Thymus (tissue), 14 donors: ENCODE results near the gene EMSY. TPM values are rescaled to one million over a fixed set of nuclear protein-coding genes. Genes with fewer than 3 reads are reported as not detected.
A peak's percentile ranks its signal among the peaks of the same experiment; 100 is the strongest.
"Not testable (repeated sequence)": the region's sequence is repeated elsewhere in the genome, so short reads cannot be mapped to it uniquely, and the experiment has no call there.

Experiments used
- DNase-seq, 9 donors: peaks; one replicate each; pipeline ENCODE4 v3.0.0-alpha.2; 2013; ENCODE audit warnings: low spot score in 9 of 9, low read depth in 6 of 9, missing footprints in 1 of 9
- H3K27ac ChIP-seq, 2 donors: one replicate each; pipeline ENCODE4 v1.5.1; 2013; ENCODE audit warnings: control low read depth in 1 of 2, low read depth in 1 of 2, low read length in 1 of 2, mild to moderate bottlenecking in 1 of 2, moderate library complexity in 1 of 2
- H3K27me3 ChIP-seq, 2 donors: one replicate each; pipeline ENCODE4 v1.5.1; 2013; ENCODE audit warnings: low read length in 1 of 2; ENCODE audit not compliant: control insufficient read depth in 2 of 2, insufficient read depth in 1 of 2
- H3K36me3 ChIP-seq, 2 donors: one replicate each; pipeline ENCODE4 v1.5.1; 2013; ENCODE audit warnings: low read length in 1 of 2, mild to moderate bottlenecking in 1 of 2, moderate library complexity in 1 of 2; ENCODE audit not compliant: control insufficient read depth in 2 of 2, insufficient read depth in 2 of 2
- H3K4me1 ChIP-seq, 2 donors: one replicate each; pipeline ENCODE4 v1.5.1; 2013; ENCODE audit warnings: low read length in 2 of 2; ENCODE audit not compliant: control insufficient read depth in 2 of 2, insufficient read depth in 2 of 2
- H3K4me3 ChIP-seq, 2 donors: one replicate each; pipeline ENCODE4 v1.5.1; 2013; ENCODE audit warnings: low read length in 2 of 2, control low read depth in 1 of 2, mild to moderate bottlenecking in 1 of 2
- H3K9me3 ChIP-seq, 2 donors: one replicate each; pipeline ENCODE4 v1.5.1; 2013; ENCODE audit warnings: low read length in 1 of 2, mild to moderate bottlenecking in 1 of 2; ENCODE audit not compliant: control insufficient read depth in 2 of 2, insufficient read depth in 1 of 2
- WGBS: extraction: QIAGEN DNeasy Blood & Tissue Kit; methylation state at CpG from one replicate; pipeline ENCODE4 v1.1.7; 2013; 5-methylcytosine and 5-hydroxymethylcytosine counted together
- long read RNA-seq, 10 donors: transcript quantifications; one replicate each; lab custom pipeline, GENCODE V29; 2026
- polyA plus RNA-seq: library from polyadenylated mRNA; stranded (reverse); fragments of 200-250 nt; gene quantifications from one replicate; pipeline ENCODE4 v1.2.3, GENCODE V29; 2013
- total RNA-seq: library from RNA; stranded (reverse); fragments of 120-200 nt; gene quantifications from one replicate; pipeline ENCODE4 v1.2.4, GENCODE V29; 2013
- donor health status: healthy.

Gene EMSY
- total RNA-seq (11.8 TPM), polyA plus RNA-seq (9.3 TPM)
- long read RNA-seq, donor 1: 0 reads
- long read RNA-seq, donor 2: 0 reads
- long read RNA-seq, donor 3, partial matches to known transcripts: 7 of 12 reads
- long read RNA-seq, donor 3, other reads (novel, unspliced or antisense): 0 of 12 reads
- long read RNA-seq, donor 4, partial matches to known transcripts: 0 of 3 reads
- long read RNA-seq, donor 4, other reads (novel, unspliced or antisense): 0 of 3 reads
- long read RNA-seq, donor 5, partial matches to known transcripts: 0 of 6 reads
- long read RNA-seq, donor 5, other reads (novel, unspliced or antisense): 0 of 6 reads
- long read RNA-seq, donor 6, partial matches to known transcripts: 0 of 3 reads
- long read RNA-seq, donor 6, other reads (novel, unspliced or antisense): 0 of 3 reads
- long read RNA-seq, donor 7, partial matches to known transcripts: 0 of 2 reads
- long read RNA-seq, donor 7, other reads (novel, unspliced or antisense): 0 of 2 reads
- long read RNA-seq, donor 8: 0 reads
- long read RNA-seq, donor 9, partial matches to known transcripts: 0 of 3 reads
- long read RNA-seq, donor 9, other reads (novel, unspliced or antisense): 0 of 3 reads
- long read RNA-seq, donor 10, partial matches to known transcripts: 0 of 2 reads
- long read RNA-seq, donor 10, other reads (novel, unspliced or antisense): 0 of 2 reads

- Histone ChIP-seq H3K36me3 (peaks cover 0 to 28% of the 10 kb centered on the region in 2 donors), H3K4me1 (peaks cover 11 to 12% of the 10 kb centered on the region in 2 donors), H3K27ac (peak within 1 kb of the TSS; percentile 87 to 88), H3K9me3 (no peaks in the 10 kb centered on the region), H3K27me3 (no peaks in the 10 kb centered on the region), H3K4me3 (peak within 1 kb of the TSS; percentile 93 to 100)
- peak; percentile 94 to 98 (median 95) for DNase-seq
- under 1% methylated on average over 53 of the region's 53 CpGs for WGBS
These were observed at the start of gene EMSY for GRCh38 chr11:76444384-76445120. TSS of gene EMSY (plus strand) at chr11:76445018. CDS start at chr11:76446939, 1,921 bp downstream.

- Histone ChIP-seq H3K9me3 (no peaks in the 10 kb centered on the region), H3K27me3 (no peaks in the 10 kb centered on the region), H3K27ac (no peak overlapping the region), H3K4me1 (no peaks in the 10 kb centered on the region), H3K4me3 (no peak overlapping the region), H3K36me3 (no peaks in the 10 kb centered on the region)
- 100% methylated on average over 1 of the region's 1 CpG for WGBS
- no peak for DNase-seq
These were observed 49.5 kb upstream of the EMSY start for GRCh38 chr11:76395296-76395695.

GRCh38 chr11:76397383-76397782 lies 47.4 kb upstream of the EMSY start:
- no peak overlapping the region for H3K27ac ChIP-seq
- 96% methylated on average over 3 of the region's 3 CpGs for WGBS
- no peak overlapping the region for H3K4me3 ChIP-seq
- no peak for DNase-seq
- no peaks in the 10 kb centered on the region for H3K4me1 ChIP-seq
- H3K27me3 ChIP-seq: no peaks in the 10 kb centered on the region
- no peaks in the 10 kb centered on the region for H3K36me3 ChIP-seq
- no peaks in the 10 kb centered on the region for H3K9me3 ChIP-seq

DNA sequence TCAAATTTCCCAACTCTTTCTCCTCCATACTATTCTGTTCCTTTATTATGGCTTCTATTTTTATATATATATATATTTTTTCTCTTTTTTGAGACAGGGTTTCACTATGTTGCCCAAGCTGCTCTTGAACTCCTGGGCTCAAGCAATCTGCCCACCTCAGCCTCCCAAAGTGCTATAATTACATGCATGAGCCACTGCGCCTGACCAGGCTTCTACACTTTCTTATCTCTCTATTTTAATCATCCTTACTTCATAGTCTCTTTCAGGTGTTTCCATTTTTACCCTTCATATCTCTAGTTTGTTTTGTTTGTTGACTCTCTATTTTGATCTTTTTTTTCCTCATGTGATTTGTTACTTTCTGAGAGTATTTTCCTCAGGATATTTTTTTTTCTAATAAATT lies 43.9 kb upstream of the EMSY start:
- no peaks in the 10 kb centered on the region for H3K4me1 ChIP-seq
- 98% methylated on average over 1 of the region's 1 CpG for WGBS
- H3K9me3 ChIP-seq: no peaks in the 10 kb centered on the region
- H3K36me3 ChIP-seq: no peaks in the 10 kb centered on the region
- DNase-seq: no peak
- no peak overlapping the region for H3K4me3 ChIP-seq
- H3K27ac ChIP-seq: no peak overlapping the region
- no peaks in the 10 kb centered on the region for H3K27me3 ChIP-seq

- whole genome bisulfite sequencing: 96% methylated on average over 8 of the region's 8 CpGs
- H3K36me3 ChIP-seq, H3K4me3 ChIP-seq, H3K27ac ChIP-seq, H3K9me3 ChIP-seq, H3K4me1 ChIP-seq, DNase-seq, H3K27me3 ChIP-seq: not testable (repeated sequence)
These were observed 43.3 kb upstream of the EMSY start for GRCh38 chr11:76401484-76401883.

DNA sequence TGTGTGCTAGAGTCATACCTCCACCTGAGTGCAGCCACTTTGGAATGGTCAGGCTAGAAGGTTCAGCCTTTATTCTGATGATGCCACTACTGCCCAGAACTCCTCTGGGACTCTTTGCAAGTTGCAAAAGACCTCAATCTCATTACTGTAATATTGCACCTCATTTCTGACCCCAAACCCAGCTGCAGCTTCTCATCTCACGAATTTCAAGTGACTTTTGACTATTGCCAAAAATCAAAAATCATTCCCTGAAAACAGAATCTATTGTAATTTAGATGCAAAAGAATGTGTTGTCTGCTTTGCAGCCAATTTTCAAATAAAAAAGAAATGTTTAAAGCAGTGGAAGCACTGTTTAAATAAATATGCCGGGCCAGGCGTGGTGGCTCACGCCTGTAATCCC lies 38.5 kb upstream of the EMSY start:
- peaks cover 0 to 4% of the 10 kb centered on the region in 2 donors for H3K4me1 ChIP-seq
- no peaks in the 10 kb centered on the region for H3K27me3 ChIP-seq
- H3K27ac ChIP-seq: no peak overlapping the region
- no peak for DNase-seq
- H3K9me3 ChIP-seq: no peaks in the 10 kb centered on the region
- no peak overlapping the region for H3K4me3 ChIP-seq
- 98% methylated on average over 4 of the region's 4 CpGs for WGBS
- no peaks in the 10 kb centered on the region for H3K36me3 ChIP-seq

DNA sequence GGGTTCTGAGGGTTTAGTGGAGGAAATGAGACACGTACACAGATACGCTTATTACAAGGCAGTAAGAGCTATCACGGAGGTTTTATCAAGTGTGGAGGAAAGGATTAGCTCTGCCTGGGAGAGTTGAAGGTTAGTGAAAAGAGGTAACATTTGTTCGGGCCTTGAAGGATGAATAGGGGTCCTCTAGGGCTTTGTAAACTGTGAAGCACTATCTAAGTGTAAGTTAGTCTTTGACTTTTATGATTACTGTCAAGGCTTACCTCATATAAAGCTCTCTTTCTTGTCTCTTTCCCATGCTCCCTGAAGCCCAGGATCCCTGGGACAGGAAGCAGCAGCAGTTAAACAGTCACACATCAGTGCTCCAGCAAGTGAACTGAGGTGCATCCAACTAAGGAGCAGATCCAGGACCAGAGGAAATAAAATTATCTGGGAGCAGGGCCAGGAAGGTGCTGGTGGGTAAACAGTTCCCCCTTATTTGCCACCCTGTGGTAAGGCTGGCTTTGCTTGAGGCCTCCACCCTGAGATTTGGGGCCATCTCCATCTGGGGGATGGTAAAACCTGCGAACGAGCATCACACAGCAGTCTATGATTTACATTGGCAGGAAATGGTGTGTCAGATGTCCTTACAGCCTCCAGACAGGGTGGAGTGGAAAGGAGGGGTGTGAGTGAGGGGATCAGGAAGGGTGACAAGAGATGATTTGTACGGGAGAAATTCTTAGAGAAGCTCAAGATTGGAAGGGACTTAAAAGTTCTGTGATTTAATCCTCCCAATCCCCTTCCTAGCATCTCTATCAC lies 36.5 kb upstream of the EMSY start:
- DNase-seq: peak in 1 of 9 donors; percentile 8
- Histone ChIP-seq H3K36me3 (no peaks in the 10 kb centered on the region), H3K27ac (no peak overlapping the region), H3K9me3 (no peaks in the 10 kb centered on the region), H3K4me1 (peaks cover 0 to 4% of the 10 kb centered on the region in 2 donors), H3K4me3 (no peak overlapping the region), H3K27me3 (no peaks in the 10 kb centered on the region)
- 62% methylated on average over 7 of the region's 7 CpGs for WGBS

DNA sequence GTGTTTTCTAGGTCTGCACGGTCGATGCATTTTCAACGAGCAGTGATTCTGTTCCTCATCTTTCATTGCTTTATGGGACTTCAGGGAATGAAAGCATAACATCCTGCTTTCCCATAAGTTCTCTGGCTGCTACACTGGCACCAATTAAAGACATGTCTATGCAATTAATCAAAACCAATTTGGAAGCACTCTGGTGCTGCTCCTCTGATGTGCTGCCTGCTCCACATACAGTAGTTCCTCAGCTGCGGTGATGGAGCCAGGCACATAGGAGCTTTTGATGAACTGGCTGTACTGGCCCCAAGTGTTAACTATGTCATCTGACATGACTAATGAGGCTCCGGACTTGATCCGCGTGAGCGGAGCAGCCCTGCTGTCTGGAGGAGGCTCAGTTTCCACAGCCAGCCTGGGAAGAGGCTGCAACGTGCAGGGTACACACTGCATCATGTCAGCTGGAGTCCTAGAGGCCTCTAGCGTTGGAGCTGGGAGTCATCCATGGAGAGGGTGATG lies 33.9 kb upstream of the EMSY start:
- DNase-seq: no peak
- H3K27ac ChIP-seq: no peak overlapping the region

More for the DNA sequence above, 33.9 kb upstream of the EMSY start:
- Histone ChIP-seq H3K36me3 (no peaks in the 10 kb centered on the region), H3K4me3 (no peak overlapping the region), H3K27me3 (no peaks in the 10 kb centered on the region), H3K9me3 (no peaks in the 10 kb centered on the region), H3K4me1 (peaks cover 0 to 4% of the 10 kb centered on the region in 2 donors)
- WGBS: 94% methylated on average over 10 of the region's 10 CpGs
